Astrocyte (in vitro differentiated cells and primary cell): ENCODE measurements around the gene CCDC187. TPM values are rescaled to one million over a fixed set of nuclear protein-coding genes. Genes with fewer than 3 reads are reported as not detected.

Experiments used
- DNase-seq: peaks from one replicate; pipeline ENCODE4 v3.0.0-alpha.2; 2010; ENCODE audit warnings: low read depth
- FAIRE-seq: peaks from 2 replicates; lab custom pipeline; 2011; peaks lifted over from hg19 to GRCh38; lab: Jason Lieb, UNC
- H2AFZ ChIP-seq: 2 replicates; pipeline ENCODE4 v1.6.0; 2012; ENCODE audit warnings: low read depth, low read length, inconsistent platforms
- H3K27ac ChIP-seq: 2 replicates; pipeline ENCODE4 v1.5.1; 2011; ENCODE audit warnings: low read depth, low read length, inconsistent platforms
- H3K27me3 ChIP-seq: 2 replicates; pipeline ENCODE4 v1.6.0; 2011; ENCODE audit warnings: low read length, inconsistent platforms; ENCODE audit not compliant: insufficient read depth
- H3K36me3 ChIP-seq: 2 replicates; pipeline ENCODE4 v1.5.1; 2011; ENCODE audit warnings: low read length, inconsistent platforms; ENCODE audit not compliant: insufficient read depth
- H3K4me1 ChIP-seq: 2 replicates; pipeline ENCODE4 v1.5.1; 2011; ENCODE audit warnings: low read length, inconsistent platforms; ENCODE audit not compliant: insufficient read depth
- H3K4me2 ChIP-seq: 2 replicates; pipeline ENCODE4 v1.6.0; 2012; ENCODE audit warnings: low read length, inconsistent platforms
- H3K4me3 ChIP-seq: 2 replicates; pipeline ENCODE4 v1.5.1; 2011; ENCODE audit warnings: low read depth, mild to moderate bottlenecking, low read length, inconsistent platforms; ENCODE audit not compliant: insufficient read depth
- H3K79me2 ChIP-seq: 2 replicates; pipeline ENCODE4 v1.6.0; 2012; ENCODE audit warnings: mild to moderate bottlenecking, low read length, inconsistent platforms; ENCODE audit not compliant: insufficient read depth
- H3K9ac ChIP-seq: 2 replicates; pipeline ENCODE4 v1.6.0; 2012; ENCODE audit warnings: mild to moderate bottlenecking, low read length, inconsistent platforms
- H3K9me3 ChIP-seq: 2 replicates; pipeline ENCODE4 v1.5.1; 2012; ENCODE audit warnings: low read depth, mild to moderate bottlenecking, low read length, inconsistent platforms; ENCODE audit not compliant: insufficient read depth
- H4K20me1 ChIP-seq: 2 replicates; pipeline ENCODE4 v1.6.0; 2012; ENCODE audit warnings: low read length, inconsistent platforms; ENCODE audit not compliant: insufficient read depth
- H3K27ac Mint-ChIP-seq: one replicate; pipeline ENCODE4 v1.8.0; 2021; ENCODE audit warnings: mild to moderate bottlenecking, mixed read lengths; ENCODE audit not compliant: unreplicated experiment
- H3K27me3 Mint-ChIP-seq: one replicate; pipeline ENCODE4 v1.8.0; 2021; ENCODE audit warnings: low read depth, mixed read lengths; ENCODE audit not compliant: unreplicated experiment
- H3K36me3 Mint-ChIP-seq: one replicate; pipeline ENCODE4 v1.8.0; 2021; ENCODE audit warnings: low read depth, mixed read lengths; ENCODE audit not compliant: unreplicated experiment
- H3K4me1 Mint-ChIP-seq: one replicate; pipeline ENCODE4 v1.8.0; 2021; ENCODE audit warnings: low read depth, mixed read lengths; ENCODE audit not compliant: unreplicated experiment
- H3K4me3 Mint-ChIP-seq: one replicate; pipeline ENCODE4 v1.8.0; 2021; ENCODE audit warnings: mild to moderate bottlenecking, moderate library complexity, mixed read lengths; ENCODE audit not compliant: unreplicated experiment
- H3K9me3 Mint-ChIP-seq: one replicate; pipeline ENCODE4 v1.8.0; 2021; ENCODE audit warnings: mild to moderate bottlenecking, mixed read lengths; ENCODE audit not compliant: unreplicated experiment
- EZH2 ChIP-seq: IDR thresholded peaks from 2 replicates; pipeline ENCODE4 v1.6.1; 2012; ENCODE audit warnings: mild to moderate bottlenecking, low read length, inconsistent platforms; ENCODE audit not compliant: insufficient read depth
- total RNA-seq: library from RNA; stranded (reverse); gene quantifications from 2 replicates; pipeline ENCODE4 v1.2.1, GENCODE V29; 2021
- TF ChIP-seq, protein P1 (sequence below): IDR thresholded peaks from 2 replicates; pipeline ENCODE4 v1.5.1; 2011; ENCODE audit warnings: low read depth, mild to moderate bottlenecking, inconsistent platforms, low read length, moderate library complexity; ENCODE audit not compliant: insufficient read depth

The CCDC187 gene
- total RNA-seq, 1 donor from 2014 or later, result 0.09 TPM

DNA sequence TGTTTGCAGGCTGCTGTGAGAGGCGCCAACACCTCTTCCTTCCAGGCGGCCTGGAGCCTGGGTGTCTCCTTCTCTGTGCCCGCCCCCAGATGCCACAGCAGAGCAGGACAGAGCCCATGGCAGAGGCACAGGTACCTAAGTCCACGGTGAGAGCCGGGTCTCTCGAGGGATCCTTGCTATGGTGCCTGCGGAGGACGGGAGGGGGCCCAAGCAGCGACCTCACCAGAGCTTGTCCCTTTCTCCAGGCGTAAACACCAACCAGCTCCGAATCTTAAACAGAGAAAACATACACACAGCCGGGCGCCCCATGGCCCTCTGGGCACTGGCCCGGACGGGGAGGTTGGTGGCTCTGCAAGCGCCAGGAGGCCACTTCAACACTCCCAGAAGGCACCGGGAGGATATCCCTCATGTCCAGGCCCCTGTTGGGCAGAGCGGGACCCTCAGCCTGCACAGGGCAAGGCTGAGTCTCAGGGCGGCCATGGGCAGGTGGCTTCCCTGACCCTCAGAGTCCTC, 11.8 kb downstream of the CCDC187 start:
- TF ChIP-seq, protein P1, sequence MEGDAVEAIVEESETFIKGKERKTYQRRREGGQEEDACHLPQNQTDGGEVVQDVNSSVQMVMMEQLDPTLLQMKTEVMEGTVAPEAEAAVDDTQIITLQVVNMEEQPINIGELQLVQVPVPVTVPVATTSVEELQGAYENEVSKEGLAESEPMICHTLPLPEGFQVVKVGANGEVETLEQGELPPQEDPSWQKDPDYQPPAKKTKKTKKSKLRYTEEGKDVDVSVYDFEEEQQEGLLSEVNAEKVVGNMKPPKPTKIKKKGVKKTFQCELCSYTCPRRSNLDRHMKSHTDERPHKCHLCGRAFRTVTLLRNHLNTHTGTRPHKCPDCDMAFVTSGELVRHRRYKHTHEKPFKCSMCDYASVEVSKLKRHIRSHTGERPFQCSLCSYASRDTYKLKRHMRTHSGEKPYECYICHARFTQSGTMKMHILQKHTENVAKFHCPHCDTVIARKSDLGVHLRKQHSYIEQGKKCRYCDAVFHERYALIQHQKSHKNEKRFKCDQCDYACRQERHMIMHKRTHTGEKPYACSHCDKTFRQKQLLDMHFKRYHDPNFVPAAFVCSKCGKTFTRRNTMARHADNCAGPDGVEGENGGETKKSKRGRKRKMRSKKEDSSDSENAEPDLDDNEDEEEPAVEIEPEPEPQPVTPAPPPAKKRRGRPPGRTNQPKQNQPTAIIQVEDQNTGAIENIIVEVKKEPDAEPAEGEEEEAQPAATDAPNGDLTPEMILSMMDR, result no peak
- no peak for TF ChIP-seq EZH2

DNA sequence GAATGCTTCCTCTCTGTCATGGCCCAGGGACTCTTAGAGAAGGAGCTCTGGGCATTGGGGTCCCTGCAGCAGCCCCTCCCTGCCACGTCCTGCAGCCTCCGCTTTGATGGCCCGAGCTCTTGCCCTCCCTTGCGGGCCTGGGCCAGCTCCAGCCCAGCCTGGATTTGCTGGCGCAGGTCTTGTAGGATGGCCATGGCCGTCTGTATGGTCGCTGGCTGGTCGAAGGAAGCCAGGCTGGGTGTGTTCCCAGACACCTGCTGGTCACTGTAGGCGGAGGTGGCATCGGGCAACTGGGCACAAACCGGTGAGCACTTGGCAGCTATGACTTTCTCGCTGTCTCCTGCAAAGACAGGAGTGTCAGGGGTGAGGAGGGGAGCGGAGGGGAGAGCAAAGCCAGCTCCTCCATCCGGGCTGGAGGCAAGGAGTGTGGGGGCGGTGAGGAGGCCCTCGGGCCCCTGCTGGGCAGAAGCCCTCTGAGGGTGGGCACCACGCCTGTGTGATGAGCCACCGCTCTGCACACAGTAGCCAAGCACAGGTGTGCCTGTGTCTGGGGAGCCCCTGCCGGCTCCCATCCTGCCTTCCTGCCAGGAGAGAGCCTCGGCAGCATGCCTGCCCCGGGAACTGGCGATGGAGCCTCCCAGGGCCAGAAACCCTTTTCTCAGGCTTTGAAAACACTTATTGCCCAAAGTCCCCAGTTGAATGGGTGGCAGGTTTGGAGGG, 12.4 kb downstream of the CCDC187 start:
- peaks cover 14% of the 10 kb centered on the region for H3K27me3 Mint-ChIP-seq
- H3K27ac ChIP-seq, result no peak overlapping the region
- no peak overlapping the region for H2AFZ ChIP-seq
- H3K27ac Mint-ChIP-seq, result no peak overlapping the region
- H3K27me3 ChIP-seq, result peaks cover 7% of the 10 kb centered on the region
- no peak for TF ChIP-seq EZH2
- TF ChIP-seq, protein P1, result no peak
- no peaks in the 10 kb centered on the region for H3K9me3 Mint-ChIP-seq
- no peaks in the 10 kb centered on the region for H3K36me3 Mint-ChIP-seq
- no peaks in the 10 kb centered on the region for H3K36me3 ChIP-seq
- H3K9me3 ChIP-seq, result no peaks in the 10 kb centered on the region
- H3K4me1 ChIP-seq, result no peaks in the 10 kb centered on the region
- H3K4me3 Mint-ChIP-seq, result no peak overlapping the region
- no peaks in the 10 kb centered on the region for H3K4me1 Mint-ChIP-seq
- no peak overlapping the region for H3K4me2 ChIP-seq
- FAIRE-seq, result no peak
- H3K79me2 ChIP-seq, result no peaks in the 10 kb centered on the region
- no peak overlapping the region for H3K4me3 ChIP-seq
- DNase-seq, result no peak
- H3K9ac ChIP-seq, result no peak overlapping the region
- H4K20me1 ChIP-seq, result no peaks in the 10 kb centered on the region

More for the DNA sequence above, 11.8 kb downstream of the CCDC187 start:
- H3K9me3 Mint-ChIP-seq, result no peaks in the 10 kb centered on the region
- H3K27ac ChIP-seq, result no peak overlapping the region
- no peak overlapping the region for H3K27ac Mint-ChIP-seq
- H3K4me1 Mint-ChIP-seq, result no peaks in the 10 kb centered on the region
- peaks cover 10% of the 10 kb centered on the region for H3K27me3 Mint-ChIP-seq
- FAIRE-seq, result no peak
- H3K36me3 ChIP-seq, result no peaks in the 10 kb centered on the region
- no peaks in the 10 kb centered on the region for H3K9me3 ChIP-seq
- H3K27me3 ChIP-seq, result peaks cover 8% of the 10 kb centered on the region
- H3K36me3 Mint-ChIP-seq, result no peaks in the 10 kb centered on the region
- H3K4me2 ChIP-seq, result no peak overlapping the region
- H3K4me1 ChIP-seq, result no peaks in the 10 kb centered on the region
- no peak overlapping the region for H2AFZ ChIP-seq
- no peak for DNase-seq
- H3K9ac ChIP-seq, result no peak overlapping the region
- no peaks in the 10 kb centered on the region for H4K20me1 ChIP-seq
- H3K4me3 Mint-ChIP-seq, result no peak overlapping the region
- H3K79me2 ChIP-seq, result no peaks in the 10 kb centered on the region
- no peak overlapping the region for H3K4me3 ChIP-seq

DNA sequence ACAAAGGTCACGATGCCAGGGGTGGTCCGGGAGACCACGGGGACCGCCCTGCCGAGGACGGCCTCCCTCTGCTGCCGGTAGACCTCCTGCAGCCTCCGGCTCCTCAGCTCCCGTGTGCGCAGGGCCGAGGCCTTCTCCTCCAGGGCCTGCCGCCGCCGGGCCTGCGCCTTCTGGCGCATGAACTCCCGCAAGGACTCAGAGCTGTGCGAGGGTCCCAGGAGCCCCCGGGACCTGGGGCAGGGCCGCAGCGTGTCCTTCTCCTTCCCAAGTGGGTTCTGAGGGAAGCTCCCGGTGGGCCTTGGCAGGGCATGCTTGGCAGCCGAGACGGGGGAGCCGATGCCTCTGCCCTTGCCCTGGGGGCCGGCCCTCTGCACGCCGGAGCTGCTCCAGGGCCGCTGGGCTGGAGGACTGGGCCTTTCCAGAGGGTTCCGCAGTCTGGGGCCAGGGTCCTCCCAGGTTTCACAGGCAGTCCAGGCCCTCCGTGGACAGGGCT, 13.3 kb downstream of the CCDC187 start:
- peaks cover 6% of the 10 kb centered on the region for H3K27me3 ChIP-seq
- H3K36me3 ChIP-seq, result no peaks in the 10 kb centered on the region
- no peaks in the 10 kb centered on the region for H3K9me3 ChIP-seq
- no peaks in the 10 kb centered on the region for H3K4me1 Mint-ChIP-seq
- no peaks in the 10 kb centered on the region for H3K79me2 ChIP-seq
- no peak overlapping the region for H2AFZ ChIP-seq
- H3K9ac ChIP-seq, result no peak overlapping the region
- TF ChIP-seq EZH2, result no peak
- TF ChIP-seq, protein P1, result no peak
- H3K4me3 Mint-ChIP-seq, result no peak overlapping the region
- H3K36me3 Mint-ChIP-seq, result no peaks in the 10 kb centered on the region
- H4K20me1 ChIP-seq, result no peaks in the 10 kb centered on the region
- no peaks in the 10 kb centered on the region for H3K4me1 ChIP-seq
- no peak overlapping the region for H3K4me3 ChIP-seq
- no peaks in the 10 kb centered on the region for H3K9me3 Mint-ChIP-seq
- FAIRE-seq, result no peak
- H3K27me3 Mint-ChIP-seq, result peaks cover 16% of the 10 kb centered on the region
- H3K27ac Mint-ChIP-seq, result no peak overlapping the region
- H3K4me2 ChIP-seq, result no peak overlapping the region
- DNase-seq, result no peak
- H3K27ac ChIP-seq, result no peak overlapping the region
